HG03064 (cell line): ENCODE measurements around the gene DDX31.

Source experiments
- ATAC-seq: cut with Tn5 transposase; IDR thresholded peaks from one replicate; pipeline ENCODE4 v1.9.1; 2021; ENCODE audit warnings: low read depth; ENCODE audit not compliant: unreplicated experiment

The DDX31 gene

GRCh38 chr9:132600326-132600984, 69.3 kb downstream of the DDX31 start:
- ATAC-seq = no peak

GRCh38 chr9:132597073-132597775, 72.6 kb downstream of the DDX31 start:
- ATAC-seq = no peak

- ATAC-seq = no peak
Observed at GRCh38 chr9:132596200-132596599, 73.6 kb downstream of the DDX31 start.

- no peak for ATAC-seq
Observed at GRCh38 chr9:132595319-132595718, 74.5 kb downstream of the DDX31 start.

- ATAC-seq = no peak
Observed at GRCh38 chr9:132594412-132594811, 75.4 kb downstream of the DDX31 start.

GRCh38 chr9:132592451-132592850, 77.3 kb downstream of the DDX31 start:
- no peak for ATAC-seq

- ATAC-seq = no peak
Observed at GRCh38 chr9:132591751-132592314, 78.0 kb downstream of the DDX31 start.

GRCh38 chr9:132591244-132591643, 78.5 kb downstream of the DDX31 start:
- no peak for ATAC-seq

GRCh38 chr9:132590318-132591182, 79.2 kb downstream of the DDX31 start:
- no peak for ATAC-seq

- no peak for ATAC-seq
Observed at GRCh38 chr9:132590037-132590317, 79.8 kb downstream of the DDX31 start.

GRCh38 chr9:132589148-132590036, 80.4 kb downstream of the DDX31 start:
- no peak for ATAC-seq

GRCh38 chr9:132588501-132589147, 81.2 kb downstream of the DDX31 start:
- ATAC-seq = no peak

GRCh38 chr9:132588098-132588497, 81.7 kb downstream of the DDX31 start:
- no peak for ATAC-seq

GRCh38 chr9:132587592-132587955, 82.2 kb downstream of the DDX31 start:
- no peak for ATAC-seq

GRCh38 chr9:132586830-132587591, 82.8 kb downstream of the DDX31 start:
- ATAC-seq = no peak

- no peak for ATAC-seq
Observed at GRCh38 chr9:132585954-132586829, 83.6 kb downstream of the DDX31 start.

- no peak for ATAC-seq
Observed at GRCh38 chr9:132584601-132585560, 84.9 kb downstream of the DDX31 start.
